ENCODE results near the gene DYSF.

DYSF gene

GRCh38 chr2:71462641-71463341 is 9.4 kb downstream of the DYSF start:
- H3K4me3 ChIP-seq (ENCODE audit: low read length, poor library complexity, severe bottlenecking): no peak overlapping the region
- H4K20me1 ChIP-seq (ENCODE audit: insufficient read depth, low read length, poor library complexity, severe bottlenecking): no peaks in the 10 kb centered on the region
- no peak overlapping the region for H3K4me2 ChIP-seq (ENCODE audit: low read depth, low read length, poor library complexity, severe bottlenecking)
- H3K4me1 ChIP-seq (ENCODE audit: insufficient read depth, low read length, poor library complexity, severe bottlenecking): no peaks in the 10 kb centered on the region
- no peaks in the 10 kb centered on the region for H3K36me3 ChIP-seq (ENCODE audit: insufficient read depth, low read length)
- no peak overlapping the region for H3K9ac ChIP-seq (ENCODE audit: low read depth, low read length, poor library complexity, severe bottlenecking)
- H3K79me2 ChIP-seq (ENCODE audit: insufficient read depth, low read length): no peaks in the 10 kb centered on the region
- no peaks in the 10 kb centered on the region for H3K27me3 ChIP-seq (ENCODE audit: insufficient read depth, low read length, poor library complexity, severe bottlenecking)
- H3F3A ChIP-seq (ENCODE audit: low read depth): no peaks in the 10 kb centered on the region
- no peak for TF ChIP-seq CTCF (conservative IDR thresholded peaks at IDR 0.05; ENCODE audit: low read length)
- no peak overlapping the region for H2AFZ ChIP-seq (ENCODE audit: low read length)
- no peaks in the 10 kb centered on the region for H3K9me2 ChIP-seq (replicated peaks; ENCODE audit: low read depth, low read length)
- peaks cover 6% of the 10 kb centered on the region; the same call in 1 of the 2 replicates for H3K9me3 ChIP-seq (ENCODE audit: insufficient read depth, low read depth, low read length)

- no peaks in the 10 kb centered on the region for H3K27me3 ChIP-seq (ENCODE audit: insufficient read depth, low read length, poor library complexity, severe bottlenecking)
- H2AFZ ChIP-seq (ENCODE audit: low read length): no peak overlapping the region
- H3K79me2 ChIP-seq (ENCODE audit: insufficient read depth, low read length): no peaks in the 10 kb centered on the region
- no peak overlapping the region for H3K4me2 ChIP-seq (ENCODE audit: low read depth, low read length, poor library complexity, severe bottlenecking)
- H4K20me1 ChIP-seq (ENCODE audit: insufficient read depth, low read length, poor library complexity, severe bottlenecking): no peaks in the 10 kb centered on the region
- no peak overlapping the region for H3K4me3 ChIP-seq (ENCODE audit: low read length, poor library complexity, severe bottlenecking)
- peaks cover 6% of the 10 kb centered on the region; the same call in 1 of the 2 replicates for H3K9me3 ChIP-seq (ENCODE audit: insufficient read depth, low read depth, low read length)
- H3K4me1 ChIP-seq (ENCODE audit: insufficient read depth, low read length, poor library complexity, severe bottlenecking): no peaks in the 10 kb centered on the region
- no peak for TF ChIP-seq EZH2phosphoT487 (IDR thresholded peaks at IDR 0.05; ENCODE audit: borderline replicate concordance)
- no peak for TF ChIP-seq CTCF (conservative IDR thresholded peaks at IDR 0.05; ENCODE audit: low read length)
- no peaks in the 10 kb centered on the region for H3K9me2 ChIP-seq (replicated peaks; ENCODE audit: low read depth, low read length)
- H3K36me3 ChIP-seq (ENCODE audit: insufficient read depth, low read length): no peaks in the 10 kb centered on the region
- H3F3A ChIP-seq (ENCODE audit: low read depth): no peaks in the 10 kb centered on the region
- no peak overlapping the region for H3K9ac ChIP-seq (ENCODE audit: low read depth, low read length, poor library complexity, severe bottlenecking)
These were observed 9.9 kb downstream of the DYSF start for GRCh38 chr2:71463342-71463654.

GRCh38 chr2:71464389-71464788 is 11.0 kb downstream of the DYSF start:
- H2AFZ ChIP-seq (ENCODE audit: low read length): no peak overlapping the region
- TF ChIP-seq EZH2phosphoT487 (IDR thresholded peaks at IDR 0.05; ENCODE audit: borderline replicate concordance) (no peak), CTCF (conservative IDR thresholded peaks at IDR 0.05; ENCODE audit: low read length) (no peak)
- H3K9me3 ChIP-seq (ENCODE audit: insufficient read depth, low read depth, low read length): peaks cover 6% of the 10 kb centered on the region; the same call in 1 of the 2 replicates
- H3K9ac ChIP-seq (ENCODE audit: low read depth, low read length, poor library complexity, severe bottlenecking): no peak overlapping the region
- H3K36me3 ChIP-seq (ENCODE audit: insufficient read depth, low read length): no peaks in the 10 kb centered on the region
- no peaks in the 10 kb centered on the region for H3K27me3 ChIP-seq (ENCODE audit: insufficient read depth, low read length, poor library complexity, severe bottlenecking)
- H4K20me1 ChIP-seq (ENCODE audit: insufficient read depth, low read length, poor library complexity, severe bottlenecking): no peaks in the 10 kb centered on the region
- no peaks in the 10 kb centered on the region for H3K9me2 ChIP-seq (replicated peaks; ENCODE audit: low read depth, low read length)
- no peaks in the 10 kb centered on the region for H3K79me2 ChIP-seq (ENCODE audit: insufficient read depth, low read length)
- no peak overlapping the region for H3K4me3 ChIP-seq (ENCODE audit: low read length, poor library complexity, severe bottlenecking)
- H3K4me1 ChIP-seq (ENCODE audit: insufficient read depth, low read length, poor library complexity, severe bottlenecking): no peaks in the 10 kb centered on the region
- no peaks in the 10 kb centered on the region for H3F3A ChIP-seq (ENCODE audit: low read depth)
- no peak overlapping the region for H3K4me2 ChIP-seq (ENCODE audit: low read depth, low read length, poor library complexity, severe bottlenecking)
